Ishikawa (cell line): ENCODE results near the gene MUSK.

Experiments
- MAX ChIP-seq: IDR thresholded peaks from 2 replicates; pipeline ENCODE4 v1.6.1; 2012
- NFIC ChIP-seq: IDR thresholded peaks from 2 replicates; pipeline ENCODE4 v1.6.1; 2012
- RAD21 ChIP-seq: IDR thresholded peaks from 2 replicates; pipeline ENCODE4 v1.6.1; 2012; ENCODE audit warnings: low read depth
- REST ChIP-seq: IDR thresholded peaks from 2 replicates; pipeline ENCODE4 v1.6.1; 2012; ENCODE audit warnings: low read depth, mild to moderate bottlenecking
- TAF1 ChIP-seq: IDR thresholded peaks from 2 replicates; pipeline ENCODE4 v1.6.1; 2012; ENCODE audit warnings: low read depth, mild to moderate bottlenecking
- TEAD4 ChIP-seq: IDR thresholded peaks from 2 replicates; pipeline ENCODE4 v1.6.1; 2012

- no peak for TF ChIP-seq MAX
- TF ChIP-seq RAD21: no peak
- TF ChIP-seq TEAD4: no peak
- TF ChIP-seq NFIC: no peak
- TF ChIP-seq TAF1: no peak
- TF ChIP-seq REST: no peak
Measured at GRCh38 chr9:110764006-110764405, 95.4 kb downstream of the MUSK start.
